ENCODE measurements around the gene SMIM27.
"Not testable (repeated sequence)": the region's sequence is repeated elsewhere in the genome, so short reads cannot be mapped to it uniquely, and the experiment has no call there.

SMIM27 gene

DNA sequence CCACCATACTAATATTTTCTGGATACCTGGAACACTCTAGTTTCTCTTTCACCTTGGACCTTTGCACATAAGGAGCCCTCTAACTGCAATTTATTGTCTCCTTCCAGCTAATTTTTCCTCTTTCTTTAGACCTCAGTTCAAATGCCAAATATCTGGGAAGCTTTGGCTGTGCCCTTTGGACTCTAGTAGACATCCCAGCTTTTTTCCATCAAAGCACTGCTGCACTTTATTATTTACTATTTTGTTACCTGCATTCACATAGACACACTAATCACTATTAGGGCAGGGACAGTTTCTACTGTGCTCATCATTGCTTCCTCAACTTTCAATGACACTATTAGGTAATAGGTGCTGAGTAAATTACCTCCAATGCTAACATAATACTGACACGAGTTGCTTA lies 28.2 kb upstream of the SMIM27 start:
- CTCF ChIA-PET, result interaction anchor here (1.0 to 3.1 kb wide), 3 partner anchors 21 to 48 kb away, joined by 3 to 19 read pairs (median 3); no protein-coding TSS in a partner anchor
- DNase-seq (ENCODE audit: extremely low spot score), result no peak
- TF ChIP-seq, protein P1, sequence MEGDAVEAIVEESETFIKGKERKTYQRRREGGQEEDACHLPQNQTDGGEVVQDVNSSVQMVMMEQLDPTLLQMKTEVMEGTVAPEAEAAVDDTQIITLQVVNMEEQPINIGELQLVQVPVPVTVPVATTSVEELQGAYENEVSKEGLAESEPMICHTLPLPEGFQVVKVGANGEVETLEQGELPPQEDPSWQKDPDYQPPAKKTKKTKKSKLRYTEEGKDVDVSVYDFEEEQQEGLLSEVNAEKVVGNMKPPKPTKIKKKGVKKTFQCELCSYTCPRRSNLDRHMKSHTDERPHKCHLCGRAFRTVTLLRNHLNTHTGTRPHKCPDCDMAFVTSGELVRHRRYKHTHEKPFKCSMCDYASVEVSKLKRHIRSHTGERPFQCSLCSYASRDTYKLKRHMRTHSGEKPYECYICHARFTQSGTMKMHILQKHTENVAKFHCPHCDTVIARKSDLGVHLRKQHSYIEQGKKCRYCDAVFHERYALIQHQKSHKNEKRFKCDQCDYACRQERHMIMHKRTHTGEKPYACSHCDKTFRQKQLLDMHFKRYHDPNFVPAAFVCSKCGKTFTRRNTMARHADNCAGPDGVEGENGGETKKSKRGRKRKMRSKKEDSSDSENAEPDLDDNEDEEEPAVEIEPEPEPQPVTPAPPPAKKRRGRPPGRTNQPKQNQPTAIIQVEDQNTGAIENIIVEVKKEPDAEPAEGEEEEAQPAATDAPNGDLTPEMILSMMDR (IDR thresholded peaks at IDR 0.05; ENCODE audit: control extremely low read depth, extremely low read depth, low read depth, missing control alignments), result no peak
- POLR2A ChIA-PET, result interaction anchor here (1.3 kb wide), 1 partner anchor 501 kb away, joined by 3 read pairs; the partner anchor contains the start of gene DNAJA1

DNA sequence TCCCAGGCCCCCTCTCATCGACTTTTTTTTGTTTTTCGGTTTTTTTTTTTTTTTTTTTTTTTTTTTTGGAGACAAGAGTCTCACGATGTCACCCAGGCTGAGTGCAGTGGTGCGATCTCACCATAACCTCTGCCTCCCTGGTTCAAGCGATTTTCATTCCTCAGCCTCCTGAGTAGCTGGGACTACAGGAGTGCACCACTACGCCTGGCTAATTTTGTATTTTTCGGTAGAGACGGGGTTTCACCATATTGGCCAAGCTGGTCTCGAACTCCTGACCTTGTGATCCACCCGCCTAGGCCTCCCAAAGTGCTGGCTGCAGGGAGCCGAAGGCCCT lies 27.6 kb upstream of the SMIM27 start:
- CTCF ChIA-PET, result interaction anchor here (1.0 to 3.1 kb wide), 5 partner anchors 18 to 146 kb away, joined by 3 to 31 read pairs (median 4); no protein-coding TSS in a partner anchor
- not testable (repeated sequence) for DNase-seq (ENCODE audit: extremely low spot score)
- POLR2A ChIA-PET, result interaction anchor here (0.6 to 1.3 kb wide), 2 partner anchors 140 to 500 kb away, joined by 3 read pairs; partner anchors contain the start of genes ACO1 and DNAJA1

DNA sequence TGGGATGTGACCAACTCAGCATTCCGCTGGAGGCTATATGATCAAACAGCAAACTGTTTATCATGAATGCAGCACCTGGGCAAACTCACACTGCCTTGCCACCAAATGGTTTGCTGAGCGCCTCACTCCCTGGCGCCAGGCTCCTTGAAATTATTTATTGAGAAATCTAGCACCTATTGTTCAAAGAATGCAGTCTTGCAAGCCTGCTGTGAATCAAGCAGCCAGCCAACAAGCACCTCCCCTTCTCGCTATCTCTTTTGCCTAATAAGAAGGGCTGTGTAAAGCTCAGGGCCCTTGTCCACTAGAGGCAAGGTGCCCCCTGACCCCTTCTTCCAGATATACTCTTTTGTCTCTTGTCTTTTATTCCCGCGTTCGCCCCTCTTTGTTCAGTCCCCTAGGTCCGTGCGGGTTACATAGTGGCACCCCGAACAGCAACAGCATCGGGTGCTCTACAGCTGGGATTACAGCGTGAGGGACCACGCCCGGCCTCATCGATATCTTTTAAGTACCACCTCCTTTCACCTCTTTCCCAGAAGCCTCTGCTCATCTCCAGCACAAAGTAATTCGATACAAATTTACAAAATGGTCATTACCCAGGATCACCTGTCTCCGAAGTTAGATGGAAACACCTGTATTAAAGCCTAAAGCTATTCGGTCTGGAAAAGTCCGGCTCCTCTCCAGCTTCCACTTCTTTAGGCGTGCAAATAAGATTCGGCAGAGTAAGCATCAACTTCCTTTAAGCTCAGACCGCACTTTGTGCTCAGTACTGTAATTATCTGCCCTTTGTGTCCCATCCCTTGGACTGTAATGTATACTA lies 27.0 kb upstream of the SMIM27 start:
- DNase-seq (ENCODE audit: extremely low spot score), result no peak

DNA sequence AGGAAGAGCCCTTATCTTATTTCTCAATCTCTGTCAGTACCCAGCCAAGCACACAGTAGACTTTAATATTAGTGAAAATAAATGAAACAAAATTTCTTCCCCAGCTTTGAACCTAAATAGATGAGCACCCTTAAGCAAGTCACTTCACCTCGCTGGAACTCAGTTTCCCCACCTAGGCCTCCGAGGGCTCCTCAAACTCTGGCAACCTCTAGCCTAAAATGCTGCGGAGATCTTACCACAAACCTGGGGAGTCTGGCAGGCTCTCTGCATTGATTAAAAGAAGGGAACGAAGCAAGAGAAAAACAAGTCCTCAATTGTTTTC lies 26.5 kb upstream of the SMIM27 start:
- DNase-seq (ENCODE audit: extremely low spot score), result no peak
- POLR2A ChIA-PET, result interaction anchor here (0.6 kb wide), 1 partner anchor 449 kb away, joined by 4 read pairs; no protein-coding TSS in a partner anchor
- TF ChIP-seq, protein P1 (IDR thresholded peaks at IDR 0.05; ENCODE audit: control extremely low read depth, extremely low read depth, low read depth, missing control alignments), result no peak
- CTCF ChIA-PET, result interaction anchor here (0.7 to 3.1 kb wide), 17 partner anchors 8 to 443 kb away, joined by 3 to 31 read pairs (median 4); partner anchors contain the start of gene ACO1

More for the DNA sequence above, 27.0 kb upstream of the SMIM27 start:
- TF ChIP-seq, protein P1 (IDR thresholded peaks at IDR 0.05; ENCODE audit: control extremely low read depth, extremely low read depth, low read depth, missing control alignments), result no peak
- POLR2A ChIA-PET, result interaction anchor here (0.6 to 1.3 kb wide), 3 partner anchors 141 to 605 kb away, joined by 3 read pairs; partner anchors contain the start of genes ACO1 and DNAJA1
- CTCF ChIA-PET, result interaction anchor here (0.7 to 3.1 kb wide), 15 partner anchors 7 to 150 kb away, joined by 3 to 31 read pairs (median 4); partner anchors contain the start of gene ACO1

DNA sequence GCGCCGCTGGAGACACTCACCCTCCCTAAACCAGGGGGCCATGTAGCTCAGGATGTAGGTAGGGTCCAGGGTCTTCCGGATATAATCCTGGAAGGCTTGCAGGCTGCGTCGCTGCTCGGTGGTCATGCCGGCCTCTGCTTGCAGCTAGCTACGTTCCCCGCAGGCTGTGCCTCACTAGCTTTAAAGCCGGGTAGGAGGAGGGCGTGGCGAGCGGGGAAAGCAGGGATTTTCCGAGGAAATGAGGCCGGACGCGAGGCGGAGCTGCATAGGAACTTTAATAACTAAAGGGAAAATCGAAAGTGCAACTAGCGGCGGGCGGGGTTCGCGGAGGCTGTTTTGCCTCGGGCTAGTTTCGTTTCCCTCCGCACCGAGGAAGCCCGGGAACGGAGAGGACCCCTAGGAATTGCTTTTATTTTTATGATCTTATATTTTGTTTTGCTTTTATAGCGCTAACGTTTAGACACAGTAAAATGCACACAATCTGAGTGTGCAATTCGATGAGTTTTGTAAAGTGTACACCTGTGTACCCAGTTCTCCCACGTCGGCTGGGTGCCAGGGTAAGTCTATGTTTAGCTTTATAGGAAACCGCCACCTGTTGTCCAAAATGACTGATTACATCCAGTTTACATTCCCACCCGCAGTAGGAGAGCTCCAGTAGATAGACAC lies 26.0 kb upstream of the SMIM27 start, which contains the start of gene RIGI:
TSS of gene RIGI (minus strand) at position 156 of the 666 bp plus-strand sequence. CDS start at position 126, 30 bp downstream.
- peak; percentile 58 for DNase-seq (ENCODE audit: extremely low spot score)
- CTCF ChIA-PET, result interaction anchor here (0.6 to 3.1 kb wide), 19 partner anchors 8 to 442 kb away, joined by 3 to 31 read pairs (median 4); partner anchors contain the start of gene ACO1
- POLR2A ChIA-PET, result interaction anchor here (0.6 kb wide), 1 partner anchor 448 kb away, joined by 4 read pairs; no protein-coding TSS in a partner anchor
- TF ChIP-seq, protein P1 (IDR thresholded peaks at IDR 0.05; ENCODE audit: control extremely low read depth, extremely low read depth, low read depth, missing control alignments), result peak; percentile 12

DNA sequence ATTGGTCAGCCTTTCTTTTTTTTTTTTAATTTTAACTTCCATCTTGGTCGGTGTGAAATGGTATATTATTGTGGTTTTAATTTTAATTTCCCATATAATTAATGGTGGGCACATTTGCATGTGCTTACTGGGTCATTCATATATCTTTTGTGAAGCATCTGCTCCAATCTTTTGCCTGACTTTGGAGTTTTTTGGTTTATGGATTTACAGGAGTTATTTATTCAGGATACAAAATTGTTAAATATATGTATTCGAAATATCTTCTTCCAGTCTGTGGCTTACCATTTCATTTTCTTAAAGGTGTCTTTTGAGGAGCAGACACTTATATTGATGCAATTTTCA lies 25.4 kb upstream of the SMIM27 start:
- ChIA-PET CTCF (interaction anchor here (0.6 to 3.1 kb wide), 10 partner anchors 9 to 442 kb away, joined by 3 to 31 read pairs (median 5); partner anchors contain the start of gene ACO1), POLR2A (no interaction called here)
- TF ChIP-seq, protein P1 (IDR thresholded peaks at IDR 0.05; ENCODE audit: control extremely low read depth, extremely low read depth, low read depth, missing control alignments), result no peak
- no peak for DNase-seq (ENCODE audit: extremely low spot score)

All from GM10248 (cell line).